A673 (cell line): Measurements from ENCODE around the gene SPAG16. TPM values are rescaled to one million over a fixed set of nuclear protein-coding genes. Genes with fewer than 3 reads are reported as not detected.

Source experiments
- BruUV-seq: library from RNA; stranded (reverse); fragments of 400-500 nt; replicated peaks from 2 replicates; lab custom pipeline; 2021; lab: Mats Ljungman, UMichigan
- CTCF ChIA-PET: fragments of 300-600 bp; sonication (Branson Sonifier 250); formaldehyde crosslinking; loops from one replicate; lab custom pipeline; 2022; ENCODE audit warnings: antibody characterized with exemption; lab: Charles Lee
- POLR2A ChIA-PET: fragments of 300-600 bp; sonication (Branson Sonifier 250); formaldehyde crosslinking; loops from one replicate; lab custom pipeline; 2022; ENCODE audit warnings: antibody characterized with exemption; ENCODE audit not compliant: low non-redundant PET; lab: Charles Lee
- DNase-seq: peaks from one replicate; pipeline ENCODE4 v3.0.0-alpha.2; 2015; ENCODE audit warnings: low spot score
- H3K27ac ChIP-seq: fragments of 200-600 bp; sonication (generic); 2 replicates; pipeline ENCODE4 v1.5.1; 2016; ENCODE audit warnings: mixed run types, low read depth, mild to moderate bottlenecking, mixed read lengths, antibody characterized with exemption, low read length; ENCODE audit not compliant: poor library complexity, severe bottlenecking
- H3K27me3 ChIP-seq: fragments of 200-600 bp; sonication (generic); replicated peaks from 2 replicates; pipeline ENCODE4 v1.6.1; 2017; ENCODE audit warnings: mixed run types, low read depth, mild to moderate bottlenecking, mixed read lengths, antibody characterized with exemption, low read length; ENCODE audit not compliant: insufficient read depth, poor library complexity
- H3K36me3 ChIP-seq: fragments of 200-600 bp; sonication (generic); 2 replicates; pipeline ENCODE4 v1.6.1; 2016; ENCODE audit warnings: mixed run types, mild to moderate bottlenecking, mixed read lengths, antibody characterized with exemption, low read length; ENCODE audit not compliant: insufficient read depth, poor library complexity, severe bottlenecking
- H3K4me1 ChIP-seq: fragments of 200-600 bp; sonication (generic); 2 replicates; pipeline ENCODE4 v1.6.1; 2017; ENCODE audit warnings: mixed run types, mild to moderate bottlenecking, mixed read lengths, antibody characterized with exemption, low read length; ENCODE audit not compliant: insufficient read depth, poor library complexity, severe bottlenecking
- H3K4me3 ChIP-seq: fragments of 200-600 bp; sonication (generic); 2 replicates; pipeline ENCODE4 v1.5.1; 2016; ENCODE audit warnings: low read depth, mixed run types, mild to moderate bottlenecking, mixed read lengths, low read length; ENCODE audit not compliant: poor library complexity, severe bottlenecking
- H3K9me3 ChIP-seq: fragments of 200-600 bp; sonication (generic); 2 replicates; pipeline ENCODE4 v1.6.1; 2016; ENCODE audit warnings: mixed run types, low read depth, mild to moderate bottlenecking, mixed read lengths, antibody characterized with exemption, low read length; ENCODE audit not compliant: poor library complexity, severe bottlenecking
- CTCF ChIP-seq: fragments of 300-800, 200-600 bp; sonication (generic); conservative IDR thresholded peaks from 2 replicates; pipeline ENCODE4 v1.5.1; 2017; ENCODE audit warnings: low read depth, mild to moderate bottlenecking, antibody characterized with exemption, low read length, moderate library complexity, mixed read lengths
- EZH2 ChIP-seq: fragments of 200-600 bp; sonication (generic); IDR thresholded peaks from 2 replicates; pipeline ENCODE4 v1.6.1; 2017; ENCODE audit warnings: borderline replicate concordance, low read depth, mild to moderate bottlenecking, mixed read lengths, antibody characterized with exemption, low read length; ENCODE audit not compliant: poor library complexity, severe bottlenecking
- intact Hi-C: fragments of 100-400 bp; cut with micrococcal nuclease; formaldehyde crosslinking; loops from one replicate; pipeline ENCODE4 v1.10.0; 2022; ENCODE audit not compliant: unreplicated experiment
- total RNA-seq: library from RNA; stranded (reverse); gene quantifications from 2 replicates; pipeline ENCODE4 v1.2.3, GENCODE V29; 2021

Gene SPAG16
- total RNA-seq, 1 experiment from 2014 or later, result 13.1 TPM

- H3K27ac ChIP-seq, result no peak overlapping the region
- intact Hi-C loops, result no loop called here
- DNase-seq, result no peak
- H3K27me3 ChIP-seq, result no peaks in the 10 kb centered on the region
- H3K4me3 ChIP-seq, result no peak overlapping the region
- POLR2A ChIA-PET, result no interaction called here
- no peaks in the 10 kb centered on the region for H3K4me1 ChIP-seq
- TF ChIP-seq CTCF (no peak), EZH2 (no peak)
- no TSS peak for BruUV-seq
- H3K36me3 ChIP-seq, result no peaks in the 10 kb centered on the region
- CTCF ChIA-PET, result no interaction called here
- no peaks in the 10 kb centered on the region for H3K9me3 ChIP-seq
These were observed 1.9 kb downstream of the SPAG16 start for GRCh38 chr2:213286161-213286560.

GRCh38 chr2:213288913-213289700 is 4.8 kb downstream of the SPAG16 start:
- POLR2A ChIA-PET, result no interaction called here
- no peak for DNase-seq
- CTCF ChIA-PET, result no interaction called here
- no peaks in the 10 kb centered on the region for H3K4me1 ChIP-seq
- H3K27me3 ChIP-seq, result no peaks in the 10 kb centered on the region
- no peak overlapping the region for H3K27ac ChIP-seq
- no TSS peak for BruUV-seq
- no peaks in the 10 kb centered on the region for H3K9me3 ChIP-seq
- TF ChIP-seq CTCF (no peak), EZH2 (no peak)
- no peaks in the 10 kb centered on the region for H3K36me3 ChIP-seq
- intact Hi-C loops, result no loop called here
- no peak overlapping the region for H3K4me3 ChIP-seq

DNA sequence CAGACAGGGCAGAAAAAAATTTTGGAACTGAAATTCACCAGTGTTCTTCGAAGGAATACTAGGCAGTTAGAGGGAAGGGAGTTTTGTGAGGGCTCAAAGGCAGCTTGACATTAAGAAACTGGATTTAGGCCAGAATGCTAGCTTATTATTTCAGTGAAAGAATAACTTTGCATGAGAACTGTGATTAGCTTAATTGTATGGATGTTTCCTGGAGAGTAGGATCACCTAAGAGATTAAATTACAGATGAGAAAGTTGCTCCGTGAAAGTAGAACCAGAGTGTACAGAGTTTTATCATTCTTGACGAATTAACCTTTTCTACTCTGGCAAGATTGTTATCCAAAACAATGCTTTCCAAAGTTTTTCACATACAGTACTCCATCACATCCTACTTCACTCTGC is 6.2 kb downstream of the SPAG16 start:
- H3K4me3 ChIP-seq, result no peak overlapping the region
- intact Hi-C loops, result no loop called here
- no peaks in the 10 kb centered on the region for H3K27me3 ChIP-seq
- POLR2A ChIA-PET, result no interaction called here
- no TSS peak for BruUV-seq
- H3K4me1 ChIP-seq, result no peaks in the 10 kb centered on the region
- TF ChIP-seq CTCF (no peak), EZH2 (no peak)
- CTCF ChIA-PET, result no interaction called here
- no peaks in the 10 kb centered on the region for H3K36me3 ChIP-seq
- no peaks in the 10 kb centered on the region for H3K9me3 ChIP-seq
- DNase-seq, result no peak
- H3K27ac ChIP-seq, result no peak overlapping the region
